ENCODE data around the gene RXRB. TPM values are rescaled to one million over a fixed set of nuclear protein-coding genes. Genes with fewer than 3 reads are reported as not detected.

Gene RXRB
- total and polyA plus RNA-seq, 7 donors = 15.6 to 33.2 (median 28.5) TPM

DNA sequence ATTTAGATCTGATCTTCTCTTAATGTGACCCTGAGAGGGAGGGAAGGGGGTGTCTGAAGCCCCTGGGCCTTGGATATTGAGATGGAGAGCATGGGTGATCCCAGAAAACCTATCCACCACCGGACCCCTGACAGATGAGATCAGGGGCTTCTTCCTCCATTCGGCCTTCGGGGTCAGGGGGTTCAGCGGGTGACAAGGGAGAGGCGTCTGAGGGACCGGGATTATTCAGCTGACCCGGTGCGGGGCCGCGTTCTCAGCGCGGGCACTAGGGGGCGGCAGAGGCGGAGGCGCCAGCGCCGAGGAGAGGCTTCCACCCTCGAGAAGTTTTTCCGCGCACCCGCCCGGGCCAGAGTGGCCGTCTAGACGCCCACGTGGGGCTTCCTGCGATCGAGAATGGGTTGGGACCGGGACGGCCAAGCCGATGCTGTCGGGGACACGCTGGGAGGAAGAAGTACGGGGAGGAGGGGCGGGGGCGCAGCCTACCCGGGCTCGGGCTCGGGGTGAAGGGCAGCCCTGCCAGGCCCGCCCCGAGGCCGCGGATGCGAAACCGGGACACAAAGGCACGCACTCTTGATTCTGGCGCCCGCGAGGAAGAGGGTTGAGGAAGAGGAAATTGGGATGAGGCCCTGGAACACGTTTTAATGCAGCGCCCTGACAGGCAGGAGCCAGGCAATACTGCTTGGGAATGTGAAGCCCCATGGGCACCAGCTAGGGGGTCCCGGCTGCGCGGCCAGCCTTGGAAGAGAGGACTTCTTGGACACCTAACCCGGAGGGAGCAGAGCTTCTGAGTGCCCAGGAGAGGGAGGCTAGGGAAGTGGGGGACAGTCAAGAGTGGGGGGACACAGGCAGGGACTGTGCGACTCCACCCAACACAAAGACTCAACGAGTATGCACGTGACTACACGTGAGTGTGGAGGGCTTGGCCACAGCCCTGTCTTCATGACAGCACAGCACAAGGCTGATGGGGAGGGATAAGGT lies 38.8 kb downstream of the RXRB start:
- peak; percentile 89 for DNase-seq
- intact Hi-C loops (cut with DNase I) = loop anchor here (1.0 to 5.0 kb wide), 3 partner anchors 39 to 144 kb away; partner anchors contain the start of genes RXRB and SLC39A7
- Histone ChIP-seq H3K4me3 (peak overlapping the region; percentile 40 to 58 (median 45)), H3K27me3 (no peaks in the 10 kb centered on the region), H3K4me1 (peaks cover 0 to 21% (median 17%) of the 10 kb centered on the region in 4 donors), H3K36me3 (no peaks in the 10 kb centered on the region), H3K9me3 (no peaks in the 10 kb centered on the region), H3K27ac (peak overlapping the region; percentile 72 to 90 (median 79))
- 5 to 9% methylated on average over 58 of the region's 58 CpGs for WGBS, 2 donors
- TF ChIP-seq EP300 (IDR thresholded peaks at IDR 0.05) = no peak
- no peak for TF ChIP-seq POLR2A (IDR thresholded peaks at IDR 0.05)
- TF ChIP-seq POLR2AphosphoS5 (IDR thresholded peaks at IDR 0.05) = peak in 1 of 4 donors; percentile 2
- TF ChIP-seq, protein P1, sequence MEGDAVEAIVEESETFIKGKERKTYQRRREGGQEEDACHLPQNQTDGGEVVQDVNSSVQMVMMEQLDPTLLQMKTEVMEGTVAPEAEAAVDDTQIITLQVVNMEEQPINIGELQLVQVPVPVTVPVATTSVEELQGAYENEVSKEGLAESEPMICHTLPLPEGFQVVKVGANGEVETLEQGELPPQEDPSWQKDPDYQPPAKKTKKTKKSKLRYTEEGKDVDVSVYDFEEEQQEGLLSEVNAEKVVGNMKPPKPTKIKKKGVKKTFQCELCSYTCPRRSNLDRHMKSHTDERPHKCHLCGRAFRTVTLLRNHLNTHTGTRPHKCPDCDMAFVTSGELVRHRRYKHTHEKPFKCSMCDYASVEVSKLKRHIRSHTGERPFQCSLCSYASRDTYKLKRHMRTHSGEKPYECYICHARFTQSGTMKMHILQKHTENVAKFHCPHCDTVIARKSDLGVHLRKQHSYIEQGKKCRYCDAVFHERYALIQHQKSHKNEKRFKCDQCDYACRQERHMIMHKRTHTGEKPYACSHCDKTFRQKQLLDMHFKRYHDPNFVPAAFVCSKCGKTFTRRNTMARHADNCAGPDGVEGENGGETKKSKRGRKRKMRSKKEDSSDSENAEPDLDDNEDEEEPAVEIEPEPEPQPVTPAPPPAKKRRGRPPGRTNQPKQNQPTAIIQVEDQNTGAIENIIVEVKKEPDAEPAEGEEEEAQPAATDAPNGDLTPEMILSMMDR (IDR thresholded peaks at IDR 0.05) = peak; percentile 87 to 94 (median 92)

DNA sequence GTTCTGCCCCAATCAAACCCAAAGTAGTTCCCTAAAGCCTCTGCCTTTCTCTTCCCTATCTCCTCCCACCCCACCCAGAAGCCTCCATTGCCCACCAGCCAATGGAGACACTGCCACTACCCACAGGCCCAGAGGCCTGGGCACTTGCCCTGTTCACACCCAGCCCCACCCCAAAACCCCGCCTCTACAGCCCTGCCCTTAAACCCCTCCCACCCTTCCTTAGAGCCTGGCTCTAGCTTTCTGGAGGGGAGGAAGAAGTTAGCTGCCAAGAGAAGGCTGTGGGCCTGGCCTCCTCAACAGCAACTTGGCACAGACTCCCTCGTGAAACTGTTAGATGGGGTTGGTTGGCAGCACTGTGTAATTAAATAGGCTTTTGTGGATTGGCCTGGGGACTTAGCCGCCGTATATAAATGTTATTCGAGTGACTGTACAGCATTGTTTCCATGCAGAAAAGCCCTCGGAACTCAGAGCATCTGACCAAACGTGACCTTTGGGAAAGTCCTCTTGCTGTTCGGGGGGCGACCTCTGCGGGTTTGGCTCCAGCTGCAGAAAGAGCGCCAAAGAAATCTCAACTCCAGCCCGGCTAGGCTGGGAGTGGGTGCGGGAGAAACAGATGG lies 39.6 kb downstream of the RXRB start:
- intact Hi-C loops (cut with DNase I) = loop anchor here (1.0 to 5.0 kb wide), 3 partner anchors 40 to 144 kb away; partner anchors contain the start of genes RXRB and SLC39A7
- WGBS, 2 donors = 20 to 43% methylated on average over 13 of the region's 13 CpGs
- H3K4me3 ChIP-seq = peak overlapping the region in 3 of 4 donors; percentile 44 to 58 (median 46)

DNA sequence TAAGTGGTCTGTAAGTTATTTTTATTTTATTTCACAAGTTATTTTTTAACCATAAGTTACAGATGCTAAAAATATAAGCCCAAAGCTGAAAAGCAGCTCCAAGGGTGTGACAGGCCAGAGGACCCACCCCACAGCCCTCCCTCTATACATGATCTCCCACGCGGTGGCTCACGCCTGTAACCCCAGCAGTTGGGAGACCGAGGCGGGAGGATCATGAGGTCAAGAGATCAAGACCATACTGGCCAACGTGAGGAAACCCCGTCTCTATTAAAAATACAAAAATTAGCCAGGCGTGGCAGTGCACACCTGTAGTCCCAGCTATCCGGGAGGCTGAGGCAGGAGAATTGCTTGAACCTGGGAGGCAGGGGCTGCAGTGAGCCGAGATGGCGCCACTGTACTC lies 40.4 kb downstream of the RXRB start:
- Histone ChIP-seq H3K36me3 (no peaks in the 10 kb centered on the region), H3K9me3 (no peaks in the 10 kb centered on the region), H3K4me3 (no peak overlapping the region), H3K27ac (peak overlapping the region in 3 of 4 donors; percentile 78 to 90 (median 80)), H3K27me3 (no peaks in the 10 kb centered on the region), H3K4me1 (peaks cover 0 to 21% (median 17%) of the 10 kb centered on the region in 4 donors)
- TF ChIP-seq POLR2AphosphoS5 (IDR thresholded peaks at IDR 0.05) (no peak), POLR2A (IDR thresholded peaks at IDR 0.05) (no peak), EP300 (IDR thresholded peaks at IDR 0.05) (no peak)
- TF ChIP-seq, protein P1 (IDR thresholded peaks at IDR 0.05) = no peak
- intact Hi-C loops (cut with DNase I) = loop anchor here (2.0 to 5.0 kb wide), 2 partner anchors 41 to 143 kb away; partner anchors contain the start of genes RXRB and SLC39A7
- DNase-seq = no peak
- 89 to 90% methylated on average over 11 of the region's 11 CpGs for WGBS, 2 donors

More for the DNA sequence above, 39.6 kb downstream of the RXRB start:
- Histone ChIP-seq H3K36me3 (no peaks in the 10 kb centered on the region), H3K27me3 (no peaks in the 10 kb centered on the region), H3K27ac (peak overlapping the region; percentile 72 to 90 (median 79)), H3K4me1 (peaks cover 0 to 21% (median 17%) of the 10 kb centered on the region in 4 donors), H3K9me3 (no peaks in the 10 kb centered on the region)
- peak; percentile 90 for DNase-seq
- TF ChIP-seq POLR2AphosphoS5 (IDR thresholded peaks at IDR 0.05) = peak in 3 of 4 donors; percentile 39 to 46 (median 45)
- TF ChIP-seq, protein P1 (IDR thresholded peaks at IDR 0.05) = no peak
- TF ChIP-seq EP300 (IDR thresholded peaks at IDR 0.05) = peak in 1 of 4 donors; percentile 33
- TF ChIP-seq POLR2A (IDR thresholded peaks at IDR 0.05) = no peak

DNA sequence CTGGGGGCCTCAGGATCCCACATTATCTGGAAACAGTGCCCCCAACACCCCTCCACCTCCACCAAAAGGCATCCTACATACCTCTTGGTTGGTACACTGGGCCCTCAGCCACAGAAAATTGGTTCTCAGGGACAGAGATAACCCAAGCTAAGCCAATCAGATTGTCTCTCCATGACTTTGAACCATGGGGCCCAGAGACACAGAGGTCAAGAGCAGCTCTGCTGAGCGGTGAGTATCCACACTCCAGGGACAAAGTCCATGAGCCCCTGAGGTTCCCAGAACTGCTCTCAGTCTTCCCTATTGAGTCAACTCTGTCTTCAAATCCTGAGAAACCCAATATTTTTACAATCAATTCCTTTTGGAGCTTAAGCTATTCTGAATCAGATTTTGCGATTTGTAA lies 43.5 kb downstream of the RXRB start:
- Histone ChIP-seq H3K4me3 (no peak overlapping the region), H3K27me3 (no peaks in the 10 kb centered on the region), H3K9me3 (peaks cover 0 to 4% (median 0%) of the 10 kb centered on the region in 4 donors), H3K27ac (no peak overlapping the region), H3K36me3 (no peaks in the 10 kb centered on the region), H3K4me1 (peaks cover 0 to 17% (median 14%) of the 10 kb centered on the region in 4 donors)
- intact Hi-C loops (cut with DNase I) = no loop called here
- no peak for DNase-seq
- WGBS, 2 donors = 85 to 86% methylated on average over 2 of the region's 2 CpGs
- TF ChIP-seq POLR2A (IDR thresholded peaks at IDR 0.05) = no peak
- TF ChIP-seq, protein P1 (IDR thresholded peaks at IDR 0.05) = no peak
- TF ChIP-seq POLR2AphosphoS5 (IDR thresholded peaks at IDR 0.05) = no peak
- no peak for TF ChIP-seq EP300 (IDR thresholded peaks at IDR 0.05)

All from sigmoid colon (tissue), 7 donors.